Endothelial cell of umbilical vein (primary cell): ENCODE results near the gene MORF4L1. TPM values are rescaled to one million over a fixed set of nuclear protein-coding genes. Genes with fewer than 3 reads are reported as not detected.
A peak's percentile ranks its signal among the peaks of the same experiment; 100 is the strongest.

Experiments
- BruUV-seq: library from RNA; stranded (reverse); fragments of 400-500 nt; replicated peaks from 2 replicates; lab custom pipeline; 2021; lab: Mats Ljungman, UMichigan
- CTCF ChIA-PET: fragments of 300-600, 350-600 bp; sonication (Branson Sonifier 250); formaldehyde crosslinking; loops from one replicate; lab custom pipeline; 2021; ENCODE audit warnings: antibody characterized with exemption, inconsistent platforms; lab: Charles Lee
- POLR2A ChIA-PET: fragments of 300-600, 350-600 bp; sonication (Branson Sonifier 250); formaldehyde crosslinking; loops from one replicate; lab custom pipeline; 2021; ENCODE audit warnings: antibody characterized with exemption, inconsistent platforms; lab: Charles Lee
- DNase-seq: peaks from one replicate; pipeline ENCODE4 v3.0.0-alpha.2; 2011; ENCODE audit warnings: low read depth, low spot score
- FAIRE-seq: peaks from 2 replicates; lab custom pipeline; 2011; peaks lifted over from hg19 to GRCh38; lab: Jason Lieb, UNC
- H2AFZ ChIP-seq: 2 replicates; pipeline ENCODE4 v1.6.0; 2012; ENCODE audit warnings: low read depth, low read length, control low read depth, inconsistent platforms
- H3K27ac ChIP-seq: 2 replicates; pipeline ENCODE4 v1.5.1; 2011; ENCODE audit warnings: low read depth, mild to moderate bottlenecking, control low read depth, low read length, moderate library complexity; ENCODE audit not compliant: insufficient read depth
- H3K27me3 ChIP-seq, 2 experiments: 2 replicates each; pipeline versions ENCODE4 v1.6.0 to v1.6.1; 2011; ENCODE audit warnings: low read length in 2 of 2, mixed read lengths in 1 of 2; ENCODE audit not compliant: control insufficient read depth in 2 of 2, insufficient read depth in 2 of 2
- H3K36me3 ChIP-seq, 2 experiments: 2 replicates in 1 of 2; 3 replicates in 1 of 2; pipeline ENCODE4 v1.5.1; 2011; ENCODE audit warnings: low read length in 2 of 2, mild to moderate bottlenecking in 1 of 2, moderate library complexity in 1 of 2; ENCODE audit not compliant: control insufficient read depth in 2 of 2, insufficient read depth in 2 of 2; ENCODE audit errors: extremely low read depth in 1 of 2
- H3K4me1 ChIP-seq: 3 replicates; pipeline ENCODE4 v1.5.1; 2011; ENCODE audit warnings: mild to moderate bottlenecking, low read length; ENCODE audit not compliant: control insufficient read depth, insufficient read depth; ENCODE audit errors: extremely low read depth
- H3K4me2 ChIP-seq: 2 replicates; pipeline ENCODE4 v1.6.1; 2011; ENCODE audit warnings: low read length, control low read depth, mixed read lengths; ENCODE audit not compliant: insufficient read depth
- H3K4me3 ChIP-seq, 3 experiments: fragments of 200-600 bp in 1 of 3; sonication (generic), shearing (Covaris generic) in 1 of 3; replicated peaks in 1 of 3; 2 replicates each; pipeline ENCODE4 v1.5.1; 2011 to 2016; ENCODE audit warnings: control low read depth in 3 of 3, low read length in 3 of 3, mild to moderate bottlenecking in 2 of 3, inconsistent platforms in 1 of 3, low read depth in 1 of 3, moderate library complexity in 1 of 3; ENCODE audit not compliant: insufficient read depth in 1 of 3
- H3K79me2 ChIP-seq: 2 replicates; pipeline ENCODE4 v1.6.0; 2012; ENCODE audit warnings: low read length, inconsistent platforms; ENCODE audit not compliant: control insufficient read depth, insufficient read depth
- H3K9ac ChIP-seq: replicated peaks from 2 replicates; pipeline ENCODE3; 2011; ENCODE audit warnings: low read length, control low read depth; ENCODE audit not compliant: insufficient read depth; ENCODE audit errors: extremely low read depth
- H3K9me1 ChIP-seq: replicated peaks from 3 replicates; pipeline ENCODE4 v1.6.0; 2011; ENCODE audit warnings: mild to moderate bottlenecking, low read length; ENCODE audit not compliant: control insufficient read depth, insufficient read depth; ENCODE audit errors: extremely low read depth
- H3K9me3 ChIP-seq: replicated peaks from 2 replicates; pipeline ENCODE4 v1.5.1; 2012; ENCODE audit warnings: low read length, inconsistent platforms; ENCODE audit not compliant: control insufficient read depth, insufficient read depth
- H4K20me1 ChIP-seq: replicated peaks from 2 replicates; pipeline ENCODE3; 2011; ENCODE audit warnings: mild to moderate bottlenecking, low read length; ENCODE audit not compliant: control insufficient read depth, insufficient read depth; ENCODE audit errors: extremely low read depth
- CTCF ChIP-seq, 2 donors: IDR thresholded peaks; 1 replicate in 1 of 2; 2 replicates in 1 of 2; pipeline ENCODE4 v1.5.1; 2011; ENCODE audit warnings: low read length in 2 of 2, mild to moderate bottlenecking in 2 of 2, moderate library complexity in 2 of 2, control low read depth in 1 of 2, inconsistent platforms in 1 of 2, low read depth in 1 of 2; ENCODE audit not compliant: insufficient read depth in 1 of 2; ENCODE audit errors: extremely low read depth in 1 of 2
- EZH2 ChIP-seq: IDR thresholded peaks from 2 replicates; pipeline ENCODE4 v1.6.1; 2012; ENCODE audit warnings: borderline replicate concordance, low read depth, mild to moderate bottlenecking, moderate library complexity, low read length, inconsistent platforms; ENCODE audit not compliant: severe bottlenecking
- GATA2 ChIP-seq: IDR thresholded peaks from 2 replicates; pipeline ENCODE4 v1.7.0; 2011; ENCODE audit warnings: low read depth, mild to moderate bottlenecking, moderate library complexity, mixed read lengths, low read length; ENCODE audit not compliant: insufficient read length, insufficient read depth
- POLR2A ChIP-seq: IDR thresholded peaks from 2 replicates; pipeline ENCODE4 v1.6.1; 2012; ENCODE audit warnings: low read depth, mild to moderate bottlenecking, control low read depth, low read length
- POLR2AphosphoS5 ChIP-seq: IDR thresholded peaks from 2 replicates; pipeline ENCODE4 v1.6.1; 2012; ENCODE audit warnings: low read depth, mild to moderate bottlenecking, control low read depth, low read length, moderate library complexity; ENCODE audit not compliant: insufficient read depth
- dilution Hi-C: fragments of 300-500 bp; cut with MboI; formaldehyde crosslinking; loops from one replicate; pipeline ENCODE4 v1.15.0; 2019; ENCODE audit warnings: low sequenced_read_pairs; ENCODE audit not compliant: extremely low pct_ligation_motif_present
- intact Hi-C: fragments of 100-400 bp; cut with micrococcal nuclease; formaldehyde crosslinking; loops from one replicate; pipeline ENCODE4 v1.10.0; 2022
- polyA plus RNA-seq, 4 experiments: library from polyadenylated mRNA; depleted of rRNA in 3 of 4; stranded (reverse) in 3 of 4; unstranded in 1 of 4; fragments of >200 nt; gene quantifications; 2 replicates each; pipeline versions ENCODE4 v1.2.1 to v1.2.3, GENCODE V29; 2011 to 2012; ENCODE audit warnings: missing spikeins in 1 of 4
- total RNA-seq: library from RNA; stranded (reverse); gene quantifications from 2 replicates; pipeline ENCODE4 v1.2.3, GENCODE V29; 2021

MORF4L1 gene
- total and polyA plus RNA-seq, 2 donors (not counting 3 experiments of a cell fraction or from before 2014, with no cell fraction given), result 164 to 404 TPM

GRCh38 chr15:78906316-78906620 lies 33.6 kb downstream of the MORF4L1 start:
- H3K9me3 ChIP-seq, result no peaks in the 10 kb centered on the region
- ChIA-PET CTCF (interaction anchor here (1.0 to 7.4 kb wide), 6 partner anchors 9 to 278 kb away, joined by 3 to 109 read pairs (median 34); no protein-coding TSS in a partner anchor), POLR2A (no interaction called here)
- no peak overlapping the region for H3K4me3 ChIP-seq
- TF ChIP-seq POLR2A (peak; percentile 36), EZH2 (no peak), POLR2AphosphoS5 (peak; percentile 39)
- no peaks in the 10 kb centered on the region for H3K9me1 ChIP-seq
- H3K27me3 ChIP-seq, result no peaks in the 10 kb centered on the region
- peaks cover 7% of the 10 kb centered on the region for H3K79me2 ChIP-seq
- no peaks in the 10 kb centered on the region for H4K20me1 ChIP-seq
- no peaks in the 10 kb centered on the region for H3K4me1 ChIP-seq
- H3K36me3 ChIP-seq, result peaks cover 24 to 44% of the 10 kb centered on the region in 2 experiments
- intact Hi-C loops, result no loop called here
- dilution Hi-C loops, result no loop called here
- no peak overlapping the region for H3K27ac ChIP-seq
- FAIRE-seq (peak; percentile 12), DNase-seq (peak; percentile 49)
- no peak overlapping the region for H3K4me2 ChIP-seq
- H2AFZ ChIP-seq, result no peak overlapping the region
- H3K9ac ChIP-seq, result no peak overlapping the region
- no TSS peak for BruUV-seq

DNA sequence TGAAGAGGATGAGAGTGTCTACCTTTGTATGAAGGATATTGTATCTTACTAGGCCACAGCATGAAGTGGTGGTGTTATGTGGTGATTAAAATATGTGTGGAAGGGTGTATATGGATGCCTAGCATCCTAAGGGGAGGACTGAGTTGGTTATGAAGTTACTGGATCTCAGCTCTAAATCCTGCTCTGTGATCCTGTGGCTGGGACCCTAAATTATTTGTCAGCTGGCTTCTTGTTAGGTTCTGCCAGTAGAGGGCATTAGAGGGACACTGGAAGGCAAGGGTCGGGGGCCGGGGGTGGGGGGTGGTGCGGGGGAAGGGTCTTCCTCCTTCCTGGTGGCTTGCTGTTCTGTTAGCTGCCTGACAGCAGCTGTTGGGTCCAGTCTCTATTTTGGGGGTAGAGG lies 34.9 kb downstream of the MORF4L1 start:
- H3K4me1 ChIP-seq, result no peaks in the 10 kb centered on the region
- DNase-seq (no peak), FAIRE-seq (no peak)
- POLR2A ChIA-PET, result no interaction called here
- H2AFZ ChIP-seq, result no peak overlapping the region
- no peaks in the 10 kb centered on the region for H4K20me1 ChIP-seq
- dilution Hi-C loops, result no loop called here
- H3K27me3 ChIP-seq, result no peaks in the 10 kb centered on the region
- H3K4me2 ChIP-seq, result no peak overlapping the region
- BruUV-seq, result no TSS peak
- no peaks in the 10 kb centered on the region for H3K9me1 ChIP-seq
- peaks cover 25 to 44% of the 10 kb centered on the region in 2 experiments for H3K36me3 ChIP-seq
- CTCF ChIA-PET, result interaction anchor here (0.6 to 7.4 kb wide), 13 partner anchors 14 to 1315 kb away, joined by 3 to 109 read pairs (median 4); partner anchors contain the start of gene MORF4L1
- H3K9me3 ChIP-seq, result no peaks in the 10 kb centered on the region
- TF ChIP-seq GATA2 (no peak), CTCF (IDR thresholded peaks at IDR 0.05; ENCODE audit: extremely low read depth in 1 of 2, insufficient read depth in 1 of 2, low read depth in 1 of 2, low read length in 2 of 2) (peak in 1 of 2 donors; percentile 27)
- intact Hi-C loops, result no loop called here
- H3K27ac ChIP-seq, result no peak overlapping the region
- H3K4me3 ChIP-seq, result no peak overlapping the region
- no peak overlapping the region for H3K9ac ChIP-seq
- peaks cover 8% of the 10 kb centered on the region for H3K79me2 ChIP-seq
